GM19397 (cell line): ENCODE data around the gene TNFAIP8L1.

Experiments
- ATAC-seq: cut with Tn5 transposase; IDR thresholded peaks from one replicate; pipeline ENCODE4 v1.9.1; 2021; ENCODE audit warnings: mild to moderate bottlenecking, moderate library complexity; ENCODE audit not compliant: unreplicated experiment

The TNFAIP8L1 gene

DNA sequence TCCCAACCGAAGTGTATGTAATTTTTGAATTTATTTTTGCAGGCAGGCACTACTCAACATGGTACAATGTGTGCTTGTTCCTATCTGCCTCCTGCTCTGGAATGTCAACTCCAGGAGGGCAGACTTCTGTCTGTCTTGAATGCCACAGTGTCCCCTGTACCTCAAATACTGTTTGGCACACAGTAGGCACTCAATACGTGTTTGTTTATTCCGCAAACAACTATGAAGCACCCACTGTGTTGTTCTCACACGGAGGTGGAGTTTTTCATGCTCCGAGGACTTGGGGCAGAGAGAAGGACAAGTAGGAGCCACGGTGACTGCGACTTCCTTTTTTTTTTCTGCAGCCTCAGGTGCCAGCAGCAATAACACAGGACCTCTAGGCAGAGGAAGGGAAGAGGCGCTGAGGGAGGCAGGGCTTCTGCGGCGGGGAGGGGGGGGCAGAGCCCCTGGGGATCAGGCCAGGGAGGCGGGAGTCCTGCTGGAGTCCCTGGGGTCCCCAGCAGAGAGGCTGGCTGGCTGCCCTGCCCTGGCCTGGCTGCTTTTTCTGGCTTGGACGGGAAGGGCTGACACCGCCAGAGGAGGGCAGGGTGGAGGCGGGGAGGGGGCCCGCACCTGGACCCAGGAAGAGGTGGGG, 29.3 kb upstream of the TNFAIP8L1 start:
- ATAC-seq, result no peak

DNA sequence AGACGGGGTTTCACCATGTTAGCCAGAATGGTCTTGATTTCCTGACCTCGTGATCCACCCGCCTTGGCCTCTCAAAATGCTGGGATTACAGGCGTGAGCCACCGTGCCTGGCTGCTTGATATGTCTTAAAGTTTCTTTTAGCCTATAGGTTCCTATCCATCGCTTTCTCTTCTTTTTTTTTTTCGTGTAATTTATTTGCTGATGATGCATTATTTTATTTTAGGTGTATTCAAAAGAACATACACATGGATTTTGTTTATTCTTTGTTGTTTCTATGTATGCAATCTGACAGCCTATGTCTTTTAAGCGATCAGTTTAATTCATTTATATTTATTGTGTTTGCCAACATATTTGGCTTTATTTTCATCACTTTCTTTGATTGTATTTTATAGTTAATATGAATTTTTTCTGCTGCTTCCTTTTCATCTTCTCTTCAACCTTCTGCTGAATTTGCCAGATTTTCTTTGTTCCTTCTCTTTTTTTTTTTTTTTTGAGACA, 26.0 kb upstream of the TNFAIP8L1 start:
- no peak for ATAC-seq

DNA sequence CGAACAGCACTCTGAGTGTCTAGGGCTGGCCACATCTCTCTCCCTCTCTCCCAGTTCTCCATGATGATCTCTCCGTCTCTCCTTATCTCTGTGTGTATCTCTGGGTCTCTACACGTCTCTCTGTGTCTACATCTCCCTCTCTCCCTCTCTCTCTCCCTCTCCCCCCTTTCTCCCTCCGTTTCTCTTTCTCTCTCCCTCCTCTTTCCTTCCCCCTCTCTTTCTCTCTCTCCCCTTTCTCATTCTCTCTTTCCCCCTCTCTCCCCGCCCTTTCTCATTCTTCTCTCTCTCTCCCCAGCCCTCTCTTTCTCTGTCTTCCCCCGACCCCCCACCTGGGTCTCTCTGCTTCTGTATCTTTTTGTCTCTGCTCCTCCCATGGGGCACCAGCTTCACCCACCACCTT, 21.3 kb upstream of the TNFAIP8L1 start:
- ATAC-seq, result no peak

DNA sequence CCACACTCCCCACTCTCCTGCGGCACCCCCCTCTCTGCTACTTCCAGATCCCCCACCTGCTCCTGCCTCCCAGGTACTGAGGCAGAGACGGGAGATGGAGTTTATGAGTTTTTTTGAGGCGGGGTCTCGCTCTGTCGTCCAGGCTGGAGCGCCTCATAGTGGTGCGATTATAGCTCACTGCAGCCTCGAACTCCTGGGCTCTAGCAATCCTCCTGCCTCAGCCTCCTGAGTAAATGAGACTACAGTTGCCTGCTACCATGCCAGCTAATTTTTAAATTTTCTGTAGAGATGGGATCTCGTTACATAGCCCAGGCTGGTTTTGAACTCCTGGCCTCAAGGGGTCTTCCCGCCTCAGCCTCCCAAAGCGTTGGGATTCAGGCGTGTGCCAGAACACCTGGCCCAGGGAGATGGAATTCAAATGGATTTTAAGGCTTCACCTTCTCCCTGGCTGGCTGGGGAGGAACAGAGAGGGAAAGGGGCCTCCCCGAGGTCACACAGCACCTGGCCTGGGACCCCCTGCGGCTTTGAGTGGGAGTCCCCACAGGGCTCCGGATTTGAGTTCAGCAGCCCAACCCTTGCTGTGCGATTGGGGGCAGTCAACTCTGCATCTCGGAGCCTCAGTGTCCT, 19.5 kb upstream of the TNFAIP8L1 start:
- no peak for ATAC-seq

DNA sequence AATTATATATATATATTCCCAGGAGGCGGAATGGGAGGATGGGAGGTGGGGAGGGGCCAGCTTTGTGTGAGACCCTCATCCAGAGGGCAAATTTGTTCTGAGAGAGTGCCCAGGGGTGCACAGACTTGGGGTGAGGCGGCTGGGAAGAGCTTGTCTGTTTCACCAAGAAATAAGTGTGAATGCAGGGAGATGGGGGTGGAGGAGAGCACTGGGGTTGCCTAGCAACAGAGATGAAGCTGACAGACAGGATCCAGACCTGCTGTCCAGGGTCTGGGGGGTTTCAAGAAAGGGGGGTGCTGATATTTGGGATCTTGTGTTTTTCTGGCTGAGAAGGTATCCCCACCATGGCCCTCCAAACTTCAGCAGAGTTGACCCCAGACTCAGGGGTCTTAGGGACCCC, 18.6 kb upstream of the TNFAIP8L1 start:
- no peak for ATAC-seq

DNA sequence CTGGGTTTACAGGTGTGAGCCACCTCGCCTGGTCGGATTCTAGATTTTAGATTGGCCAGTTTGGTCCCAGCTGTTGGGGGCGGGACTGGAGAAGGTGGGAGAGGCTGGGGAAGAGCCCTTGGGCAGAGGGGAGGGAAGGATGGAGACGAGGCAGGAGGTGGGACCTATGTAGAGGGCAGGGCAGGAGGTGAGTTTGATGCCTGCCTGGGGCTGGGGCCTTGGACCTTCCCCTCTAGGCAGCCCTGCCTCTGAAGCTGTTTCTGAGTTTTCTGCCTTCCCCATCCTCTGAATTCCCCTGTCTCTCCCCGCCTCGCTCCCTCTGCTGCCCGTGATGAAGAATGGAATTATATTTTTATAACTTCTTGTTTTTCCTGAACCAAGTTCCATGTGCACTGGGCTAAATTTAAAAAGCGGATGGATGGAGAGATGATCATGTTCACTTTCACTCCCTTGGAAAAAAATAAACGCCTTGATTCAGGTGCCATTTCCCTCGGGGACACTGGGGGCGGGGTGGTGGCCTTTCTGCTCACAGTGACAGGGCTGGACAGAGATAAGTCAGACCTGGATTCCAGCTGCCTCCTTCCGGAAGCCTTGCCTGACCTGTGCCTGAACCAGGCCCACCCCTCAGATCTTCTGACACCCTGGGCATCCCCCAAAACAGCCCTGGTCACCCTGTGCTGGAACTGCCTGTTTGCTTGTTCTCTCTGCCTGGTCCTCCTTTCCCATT, 16.5 kb upstream of the TNFAIP8L1 start:
- ATAC-seq, result no peak

DNA sequence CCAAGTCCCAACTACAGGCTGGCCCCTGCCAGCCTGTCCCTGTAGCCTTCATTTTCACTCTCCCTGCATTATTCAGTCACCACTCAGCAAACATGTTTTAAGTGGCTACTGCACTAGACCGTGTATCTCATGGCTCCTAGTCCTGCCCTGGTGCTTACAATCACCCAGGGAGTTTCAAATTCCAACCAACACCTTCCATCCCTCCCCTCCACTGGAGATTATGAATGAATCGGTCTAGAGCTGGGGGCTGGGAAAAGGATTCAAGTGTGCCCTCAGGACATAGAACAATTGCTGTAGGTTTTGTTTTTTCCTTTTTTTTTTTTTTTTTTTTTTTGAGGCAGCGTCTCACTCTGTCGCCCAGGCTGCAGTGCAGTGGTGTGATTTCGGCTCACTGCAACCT, 15.0 kb upstream of the TNFAIP8L1 start:
- no peak for ATAC-seq

DNA sequence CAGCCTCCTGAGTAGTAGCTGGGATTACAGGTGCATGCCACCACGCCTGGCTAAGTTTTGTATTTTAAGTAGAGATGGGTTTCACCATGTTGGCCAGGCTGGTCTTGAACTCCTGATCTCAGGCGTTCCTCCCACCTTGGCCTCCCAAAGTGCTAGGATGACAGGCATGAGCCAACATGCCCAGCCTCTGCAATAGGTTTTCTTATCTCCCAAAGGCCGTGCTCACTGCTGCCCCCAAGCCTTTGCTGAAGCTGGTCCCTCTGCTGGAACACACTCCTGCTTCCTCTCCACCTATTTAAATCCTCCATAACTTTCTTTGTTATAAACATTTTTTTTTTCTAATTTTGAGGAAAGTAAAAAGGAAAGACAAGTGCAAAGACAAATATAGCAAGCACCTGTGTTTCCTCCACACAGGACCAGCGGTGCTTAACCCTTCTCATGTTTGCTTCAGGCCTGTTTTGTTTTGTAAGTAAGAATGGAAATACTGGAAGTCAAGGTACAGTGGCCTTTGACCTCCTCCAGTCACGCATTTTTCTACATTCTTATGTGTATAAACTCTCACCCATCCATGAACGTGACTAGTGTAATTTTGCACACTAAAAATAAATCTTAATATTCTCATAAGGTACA, 14.5 kb upstream of the TNFAIP8L1 start:
- no peak for ATAC-seq

DNA sequence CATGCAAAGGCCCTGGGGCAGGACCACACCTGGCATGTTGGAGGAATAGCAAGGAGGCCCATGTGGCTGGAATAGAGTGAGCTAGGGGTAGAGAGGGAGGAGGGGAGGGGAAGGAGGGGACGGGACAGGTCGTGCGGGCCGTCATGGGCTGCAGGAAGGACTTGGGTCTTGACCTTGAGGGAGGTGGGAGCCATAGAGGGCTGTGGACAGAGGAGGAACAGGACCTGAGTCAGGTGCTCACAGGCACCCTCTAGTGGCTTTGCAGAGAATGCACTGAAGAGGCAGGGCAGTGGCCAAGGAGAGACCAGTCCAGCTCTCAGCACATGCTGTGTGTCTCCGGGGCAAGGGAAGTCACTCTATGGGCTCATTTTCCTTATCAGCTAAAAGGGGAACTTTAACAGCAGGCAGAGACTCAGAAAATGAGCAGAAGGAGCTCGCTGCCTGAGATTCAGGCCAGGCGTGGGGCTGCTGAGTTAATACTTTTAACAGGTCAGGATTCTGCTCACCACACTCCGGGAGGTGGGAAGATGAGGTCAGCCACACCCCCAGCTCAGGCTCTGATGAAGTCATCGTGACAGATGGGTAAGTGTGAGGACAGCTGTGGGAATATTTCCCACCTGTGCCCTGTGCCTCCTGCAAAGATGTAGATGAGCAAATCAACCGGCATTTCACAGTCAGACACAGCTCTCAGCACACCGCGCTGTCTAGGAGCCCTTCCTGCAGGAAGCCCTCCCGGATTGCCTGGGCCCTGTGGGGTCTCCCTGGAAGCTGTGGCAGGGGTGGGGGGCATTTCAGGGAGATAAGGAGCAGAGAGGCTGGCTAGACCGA, 6.0 kb upstream of the TNFAIP8L1 start:
- ATAC-seq, result no peak

DNA sequence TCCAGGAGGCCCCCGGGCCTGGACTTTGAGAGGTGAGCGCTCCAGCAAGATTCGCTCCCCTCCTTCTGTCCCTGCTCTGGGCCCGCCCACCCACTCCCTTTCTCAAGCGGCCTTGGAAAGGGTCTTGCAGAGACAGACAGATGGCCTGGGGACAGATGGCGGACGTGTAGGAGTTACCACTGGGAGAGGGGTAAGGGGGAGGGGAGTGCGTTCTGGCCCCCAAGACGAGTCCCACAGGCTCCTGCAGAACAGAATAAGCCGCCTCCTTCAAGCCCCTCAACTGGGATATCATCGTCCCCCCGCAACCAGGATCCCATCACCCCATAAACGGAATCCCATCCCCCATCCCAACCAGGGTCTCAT, 3.6 kb upstream of the TNFAIP8L1 start:
- no peak for ATAC-seq

DNA sequence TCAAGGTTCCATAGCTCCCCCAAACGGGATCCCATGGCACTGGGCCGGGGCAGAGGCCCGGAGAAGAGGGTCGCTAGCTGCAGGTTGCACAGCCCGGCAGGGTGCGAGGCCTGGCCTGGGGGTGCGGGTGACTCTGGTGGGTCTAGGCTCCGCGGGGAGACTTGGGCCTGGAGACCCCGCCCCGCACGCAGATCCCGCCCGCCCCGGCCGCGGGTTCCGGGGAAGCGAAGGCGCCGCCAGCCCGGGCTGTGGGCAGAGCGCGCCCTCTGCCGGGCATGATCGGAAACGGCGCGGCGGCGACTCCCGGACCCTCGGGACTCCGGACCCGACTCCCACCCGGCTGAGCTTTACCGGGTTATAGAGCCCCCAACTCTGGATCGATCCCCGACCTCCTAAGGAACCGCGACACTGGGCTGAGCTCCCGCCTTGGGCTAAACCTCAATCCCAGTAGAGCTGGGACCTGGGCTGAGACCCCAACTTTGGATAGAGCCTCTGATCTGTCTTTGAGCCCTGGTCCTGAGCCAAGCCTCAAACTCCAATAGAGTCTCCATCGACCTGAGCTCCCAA, 3.1 kb upstream of the TNFAIP8L1 start:
- no peak for ATAC-seq

DNA sequence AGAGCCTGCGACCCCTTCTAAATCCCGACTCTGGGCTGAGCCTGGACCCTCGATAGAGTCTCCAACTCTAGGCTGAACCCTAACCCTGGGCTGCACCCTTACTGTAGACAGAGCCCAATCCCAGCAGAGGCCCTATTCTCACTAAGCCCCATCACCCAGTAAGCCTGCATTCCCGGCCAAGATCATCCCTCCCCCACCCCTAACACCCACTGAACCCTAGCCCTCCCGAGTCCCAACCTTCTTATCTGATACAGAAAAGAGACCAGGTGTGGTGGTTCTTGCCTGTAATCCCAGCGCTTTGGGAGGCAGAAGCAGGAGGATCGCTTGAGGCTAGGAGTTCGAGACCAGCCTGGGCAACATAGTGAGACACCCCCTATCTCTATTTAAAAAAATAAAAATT, 2.6 kb upstream of the TNFAIP8L1 start:
- no peak for ATAC-seq

DNA sequence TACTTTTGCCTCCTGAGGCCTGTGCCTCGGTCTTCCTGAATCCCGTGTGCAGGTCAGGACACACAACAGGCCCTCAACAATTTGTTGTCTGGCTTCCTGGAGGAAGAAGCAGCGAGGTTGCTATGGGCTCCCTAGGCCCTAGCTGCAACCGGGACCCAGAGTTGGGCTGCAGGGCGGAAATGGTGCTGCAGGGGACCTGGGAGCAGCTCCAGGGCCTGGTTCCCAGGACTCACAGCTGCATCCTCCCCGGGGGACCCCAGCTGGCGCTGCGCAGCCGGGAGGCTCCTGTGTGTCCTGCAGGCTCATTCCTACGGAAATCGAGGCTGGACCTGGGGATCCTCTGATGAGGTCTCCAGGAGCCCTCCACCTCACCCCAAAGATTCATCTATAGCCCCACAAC, 999 bp upstream of the TNFAIP8L1 start:
- no peak for ATAC-seq

DNA sequence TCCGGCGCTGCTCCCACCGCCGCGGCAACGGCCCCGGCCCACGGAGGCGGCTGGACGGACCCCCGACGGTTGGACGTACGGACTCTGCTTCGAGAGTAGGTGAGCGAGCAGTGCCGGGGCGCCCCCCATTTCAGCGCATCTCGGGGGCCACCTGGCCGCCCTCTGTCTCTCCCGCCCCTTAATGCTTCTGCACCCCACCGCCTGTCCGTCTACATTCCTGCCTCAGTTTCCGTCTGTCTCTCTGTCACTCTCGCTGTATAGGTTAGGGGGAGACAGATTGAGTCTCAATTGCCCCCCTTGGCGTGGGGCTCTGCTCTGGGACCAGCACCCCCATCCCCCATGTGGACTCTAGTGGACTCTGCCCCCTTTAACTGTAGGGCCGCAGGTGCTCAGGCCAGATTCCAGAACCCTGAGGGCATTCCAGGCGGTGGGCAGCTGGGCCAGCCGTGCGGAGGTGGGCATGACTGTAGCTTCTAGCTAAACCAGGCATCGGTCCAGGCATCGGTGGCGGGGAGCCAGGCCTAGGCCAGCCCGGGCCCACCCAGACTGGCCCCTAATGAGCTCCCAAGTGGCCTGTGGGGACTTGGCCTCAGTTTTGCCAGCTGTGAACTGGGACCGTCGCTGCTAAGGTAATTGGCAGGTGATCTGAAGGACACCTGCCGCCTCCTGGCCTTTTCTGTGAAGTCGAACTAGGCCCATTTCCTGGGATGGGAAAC, 373 bp downstream of the TNFAIP8L1 start:
- no peak for ATAC-seq

DNA sequence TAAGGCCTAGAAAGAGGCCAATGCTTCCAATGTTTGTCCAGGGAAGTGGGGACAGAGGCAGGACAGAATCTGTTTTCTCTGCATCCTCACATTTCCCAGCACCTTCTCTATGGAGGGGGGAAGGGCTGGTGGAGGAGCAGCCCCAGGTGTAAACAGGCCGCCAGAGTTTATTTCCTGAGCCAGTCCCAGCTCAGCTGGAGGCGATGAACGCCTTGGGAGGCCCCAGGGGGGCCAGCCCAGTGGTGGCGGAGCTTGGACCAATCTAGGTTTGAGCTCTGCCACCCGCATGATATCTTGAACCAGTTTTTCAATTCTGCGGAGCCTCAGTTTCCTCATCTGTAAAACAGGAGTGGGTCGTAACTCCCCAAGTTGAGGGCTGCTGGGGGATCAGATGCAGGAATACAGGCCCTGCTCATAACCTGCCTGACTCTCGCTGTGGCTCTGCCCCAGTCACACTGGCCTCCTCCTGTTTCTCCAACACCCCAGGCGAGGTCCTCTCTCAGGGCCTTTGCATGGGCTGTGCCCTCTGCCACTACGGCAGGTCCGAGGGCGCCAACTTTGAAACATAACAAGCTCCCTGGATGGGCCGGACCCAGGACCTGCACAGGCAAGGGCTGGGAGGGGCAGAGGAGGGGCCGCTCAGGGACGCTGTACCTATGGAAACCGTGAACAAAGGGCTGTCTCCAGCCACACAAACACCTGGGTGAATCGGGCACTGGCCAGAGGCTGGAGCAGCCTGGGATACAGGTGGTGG, 1.1 kb downstream of the TNFAIP8L1 start:
- no peak for ATAC-seq

DNA sequence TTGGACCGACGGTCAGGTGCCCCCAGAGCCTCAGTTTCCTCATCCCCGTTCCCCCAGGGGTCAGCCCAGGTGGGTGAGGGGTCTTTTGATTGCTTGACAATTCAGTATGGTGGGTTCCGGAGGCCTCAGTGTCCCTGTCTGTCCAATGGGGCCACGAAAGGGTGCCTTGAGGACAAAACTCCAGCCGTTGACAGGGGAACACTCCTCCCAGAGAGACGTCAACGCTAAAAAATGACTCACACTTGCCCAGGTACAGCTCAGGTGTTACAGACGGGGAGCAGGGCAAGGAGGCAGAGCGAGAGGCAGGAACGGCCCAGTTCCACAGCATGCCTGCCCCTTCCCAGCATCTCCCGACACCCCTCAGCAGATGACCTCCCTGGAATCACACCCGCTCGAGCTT, 1.8 kb downstream of the TNFAIP8L1 start:
- ATAC-seq, result no peak

DNA sequence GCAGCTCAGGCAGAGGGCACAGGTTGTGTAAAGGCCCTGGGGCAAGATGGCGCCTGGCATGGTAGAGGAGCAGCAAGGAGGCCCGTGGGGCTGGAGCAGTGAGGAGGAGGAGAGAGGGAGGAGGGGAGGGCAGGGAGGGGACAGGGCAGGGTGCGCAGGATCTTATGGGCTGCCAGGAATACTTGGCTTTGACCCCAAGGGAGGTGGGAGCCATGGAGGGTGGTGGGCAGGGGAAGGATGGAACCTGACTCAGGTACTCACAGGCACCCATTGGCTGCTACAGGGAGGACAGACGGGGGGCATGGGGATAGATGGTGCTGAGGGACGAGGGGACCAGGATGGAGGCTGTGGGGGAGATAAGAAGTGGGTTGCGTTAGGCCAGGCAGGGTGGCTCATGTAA, 3.3 kb downstream of the TNFAIP8L1 start:
- ATAC-seq, result no peak

DNA sequence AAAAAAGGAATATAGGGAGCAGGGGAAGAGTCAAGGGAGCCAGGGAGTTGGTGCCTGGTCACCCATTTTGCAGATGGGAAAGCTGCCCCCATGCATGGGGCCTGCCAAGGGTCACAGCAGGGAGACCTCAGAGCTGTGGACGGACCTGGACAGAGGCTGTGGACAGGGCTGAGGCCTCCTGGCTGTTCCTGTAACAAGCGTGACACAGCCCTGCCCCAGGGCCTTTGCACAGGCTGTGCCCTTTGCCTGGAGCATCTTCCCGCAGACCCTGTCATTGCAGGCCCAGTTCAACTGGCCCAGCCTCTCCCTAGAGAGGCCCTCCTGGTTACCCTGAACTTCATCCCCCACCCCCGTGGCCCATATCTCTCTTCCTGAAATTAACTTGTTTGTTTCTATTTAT, 6.4 kb downstream of the TNFAIP8L1 start:
- ATAC-seq, result no peak
